PFSK-1 (cell line): ENCODE results near the gene YAE1.

Experiments
- POLR2AphosphoS5 ChIP-seq: IDR thresholded peaks from 2 replicates; pipeline ENCODE4 v1.6.1; 2012; ENCODE audit warnings: low read depth, mild to moderate bottlenecking, control low read depth, low read length, moderate library complexity
- SIN3A ChIP-seq: IDR thresholded peaks from 2 replicates; pipeline ENCODE4 v1.6.1; 2012; ENCODE audit warnings: mild to moderate bottlenecking, low read length, moderate library complexity, borderline replicate concordance; ENCODE audit not compliant: insufficient read depth
- TF ChIP-seq, protein P1 (sequence below), 2 experiments: IDR thresholded peaks; 2 replicates each; pipeline versions ENCODE4 v1.6.1 to v1.8.0; 2011 to 2012; ENCODE audit warnings: low read depth in 2 of 2, low read length in 2 of 2, control low read depth in 1 of 2, inconsistent platforms in 1 of 2, mild to moderate bottlenecking in 1 of 2, moderate library complexity in 1 of 2; ENCODE audit not compliant: insufficient read depth in 1 of 2

DNA sequence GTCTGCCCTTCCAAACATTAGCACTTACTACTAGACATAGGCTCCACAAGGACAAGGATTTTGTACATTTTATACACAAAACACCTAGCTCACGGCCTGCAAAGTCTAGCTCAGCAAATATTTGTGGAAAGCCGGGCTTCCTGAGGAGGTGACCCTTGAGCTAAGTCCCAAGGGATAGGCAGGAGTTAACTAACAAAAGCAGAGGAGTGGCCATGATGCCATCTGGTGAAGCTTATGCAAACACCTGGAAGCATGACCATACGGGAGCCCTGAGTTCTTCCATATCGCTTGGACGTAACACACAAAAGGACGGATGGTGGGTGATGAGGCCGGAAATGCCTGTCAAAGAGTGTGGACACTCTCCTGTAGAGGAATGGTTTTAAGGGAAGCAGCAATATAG, 25.9 kb upstream of the YAE1 start:
- TF ChIP-seq POLR2AphosphoS5 (no peak), SIN3A (no peak)
- TF ChIP-seq, protein P1, sequence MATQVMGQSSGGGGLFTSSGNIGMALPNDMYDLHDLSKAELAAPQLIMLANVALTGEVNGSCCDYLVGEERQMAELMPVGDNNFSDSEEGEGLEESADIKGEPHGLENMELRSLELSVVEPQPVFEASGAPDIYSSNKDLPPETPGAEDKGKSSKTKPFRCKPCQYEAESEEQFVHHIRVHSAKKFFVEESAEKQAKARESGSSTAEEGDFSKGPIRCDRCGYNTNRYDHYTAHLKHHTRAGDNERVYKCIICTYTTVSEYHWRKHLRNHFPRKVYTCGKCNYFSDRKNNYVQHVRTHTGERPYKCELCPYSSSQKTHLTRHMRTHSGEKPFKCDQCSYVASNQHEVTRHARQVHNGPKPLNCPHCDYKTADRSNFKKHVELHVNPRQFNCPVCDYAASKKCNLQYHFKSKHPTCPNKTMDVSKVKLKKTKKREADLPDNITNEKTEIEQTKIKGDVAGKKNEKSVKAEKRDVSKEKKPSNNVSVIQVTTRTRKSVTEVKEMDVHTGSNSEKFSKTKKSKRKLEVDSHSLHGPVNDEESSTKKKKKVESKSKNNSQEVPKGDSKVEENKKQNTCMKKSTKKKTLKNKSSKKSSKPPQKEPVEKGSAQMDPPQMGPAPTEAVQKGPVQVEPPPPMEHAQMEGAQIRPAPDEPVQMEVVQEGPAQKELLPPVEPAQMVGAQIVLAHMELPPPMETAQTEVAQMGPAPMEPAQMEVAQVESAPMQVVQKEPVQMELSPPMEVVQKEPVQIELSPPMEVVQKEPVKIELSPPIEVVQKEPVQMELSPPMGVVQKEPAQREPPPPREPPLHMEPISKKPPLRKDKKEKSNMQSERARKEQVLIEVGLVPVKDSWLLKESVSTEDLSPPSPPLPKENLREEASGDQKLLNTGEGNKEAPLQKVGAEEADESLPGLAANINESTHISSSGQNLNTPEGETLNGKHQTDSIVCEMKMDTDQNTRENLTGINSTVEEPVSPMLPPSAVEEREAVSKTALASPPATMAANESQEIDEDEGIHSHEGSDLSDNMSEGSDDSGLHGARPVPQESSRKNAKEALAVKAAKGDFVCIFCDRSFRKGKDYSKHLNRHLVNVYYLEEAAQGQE (IDR thresholded peaks at IDR 0.05; ENCODE audit: insufficient read depth in 1 of 2, low read depth in 2 of 2, low read length in 2 of 2), result no peak
